K562 (cell line): ENCODE measurements around the gene RNF121. TPM values are rescaled to one million over a fixed set of nuclear protein-coding genes. Genes with fewer than 3 reads are reported as not detected.

ENCODE experiments used
- ATAC-seq: fragments of 200-7000 bp; cut with Tn5 transposase; 3 replicates; pipeline ENCODE4 v1.9.1; 2020; ENCODE audit warnings: moderate library complexity
- BruUV-seq: library from RNA; stranded (reverse); fragments of 400-500 nt; replicated peaks from 2 replicates; lab custom pipeline; 2021; lab: Mats Ljungman, UMichigan
- CTCF ChIA-PET: fragments of 300-600 bp; formaldehyde crosslinking; extraction: SDS; loops from one replicate; lab custom pipeline; 2021; ENCODE audit warnings: low intra/inter-chr PET ratio; lab: Yijun Ruan, JAX
- POLR2A ChIA-PET: fragments of 300-600, 350-650 bp; sonication (Branson Sonifier 250); formaldehyde crosslinking; extraction: SDS; loops from one replicate; lab custom pipeline; 2021; ENCODE audit warnings: antibody characterized with exemption, inconsistent platforms; lab: Yijun Ruan, JAX
- DNase-seq, 4 experiments: peaks; one replicate each; pipeline versions ENCODE4 v3.0.0 to v3.0.0-alpha.2; 2011 to 2018; ENCODE audit warnings: low spot score in 3 of 4, mixed read lengths in 3 of 4; ENCODE audit errors: extremely low read depth in 1 of 4
- FAIRE-seq: peaks from 2 replicates; lab custom pipeline; 2011; peaks lifted over from hg19 to GRCh38; lab: Jason Lieb, UNC
- H2AFZ ChIP-seq: 2 replicates; pipeline ENCODE4 v1.6.0; 2011; ENCODE audit warnings: low read depth, low read length, control low read depth, inconsistent platforms
- H3K27ac ChIP-seq: fragments of 200-600 bp; 3 replicates; pipeline ENCODE4 v1.8.0; 2011; ENCODE audit warnings: low read depth, mild to moderate bottlenecking, control low read depth, inconsistent platforms, low read length, moderate library complexity, mixed read lengths; ENCODE audit errors: extremely low read depth
- H3K27me3 ChIP-seq, 2 experiments: fragments of 300-600 bp in 1 of 2; 2 replicates in 1 of 2; 3 replicates in 1 of 2; pipeline versions ENCODE4 v1.6.0 to v1.8.0; 2011; ENCODE audit warnings: inconsistent platforms in 2 of 2, low read length in 2 of 2, mild to moderate bottlenecking in 1 of 2, mixed read lengths in 1 of 2, moderate library complexity in 1 of 2; ENCODE audit not compliant: control insufficient read depth in 2 of 2, insufficient read depth in 2 of 2
- H3K36me3 ChIP-seq: fragments of 300-600 bp; 3 replicates; pipeline ENCODE4 v1.8.0; 2011; ENCODE audit warnings: mild to moderate bottlenecking, low read length, inconsistent platforms; ENCODE audit not compliant: control insufficient read depth, insufficient read depth
- H3K4me1 ChIP-seq, 2 experiments: fragments of 200-600 bp in 1 of 2; replicated peaks in 1 of 2; 2 replicates in 1 of 2; 3 replicates in 1 of 2; pipeline versions ENCODE4 v1.5.1 to v1.8.0; 2011; ENCODE audit warnings: inconsistent platforms in 2 of 2, low read length in 2 of 2, mild to moderate bottlenecking in 1 of 2, mixed read lengths in 1 of 2, moderate library complexity in 1 of 2; ENCODE audit not compliant: control insufficient read depth in 2 of 2, insufficient read depth in 2 of 2
- H3K4me2 ChIP-seq: 2 replicates; pipeline ENCODE4 v1.6.1; 2011; ENCODE audit warnings: low read length, control low read depth, inconsistent platforms, mixed read lengths; ENCODE audit not compliant: insufficient read depth
- H3K4me3 ChIP-seq: fragments of 200-600 bp; sonication (generic), shearing (Covaris generic); 2 replicates; pipeline ENCODE4 v1.5.1; 2016; ENCODE audit warnings: control low read depth, inconsistent platforms
- H3K79me2 ChIP-seq: fragments of 200-600 bp; 3 replicates; pipeline ENCODE4 v1.8.0; 2011; ENCODE audit warnings: low read length, inconsistent platforms; ENCODE audit not compliant: control insufficient read depth, insufficient read depth
- H3K9ac ChIP-seq, 2 experiments: 2 replicates each; pipeline versions ENCODE4 v1.6.0 to v1.6.1; 2011; ENCODE audit warnings: low read depth in 2 of 2, low read length in 2 of 2, control low read depth in 1 of 2, inconsistent platforms in 1 of 2, mild to moderate bottlenecking in 1 of 2, mixed read lengths in 1 of 2; ENCODE audit not compliant: insufficient read depth in 1 of 2
- H3K9me1 ChIP-seq: one replicate; pipeline ENCODE4 v1.6.0; 2011; ENCODE audit warnings: inconsistent platforms, mild to moderate bottlenecking, low read length, moderate library complexity; ENCODE audit not compliant: control insufficient read depth, insufficient read depth
- H3K9me3 ChIP-seq: replicated peaks from 2 replicates; pipeline ENCODE4 v1.5.1; 2011; ENCODE audit warnings: low read depth, low read length, inconsistent platforms; ENCODE audit not compliant: control insufficient read depth, insufficient read depth
- H4K20me1 ChIP-seq: replicated peaks from 2 replicates; pipeline ENCODE4 v1.6.1; 2011; ENCODE audit warnings: low read length, inconsistent platforms, mixed read lengths; ENCODE audit not compliant: control insufficient read depth, insufficient read depth
- ARHGAP35 ChIP-seq: fragments of 450-650 bp; IDR thresholded peaks from 2 replicates; pipeline ENCODE4 v1.6.1; 2018; ENCODE audit not compliant: partially characterized antibody
- CREB3L1 ChIP-seq: fragments of 450-650 bp; IDR thresholded peaks from 2 replicates; pipeline ENCODE4 v1.6.1; 2014; ENCODE audit warnings: low read depth, mild to moderate bottlenecking, moderate library complexity, borderline replicate concordance
- CREBBP ChIP-seq: IDR thresholded peaks from one replicate; pipeline ENCODE4 v1.6.1; 2012; ENCODE audit warnings: low read depth, mild to moderate bottlenecking, control low read depth, inconsistent platforms, low read length
- CREM ChIP-seq: IDR thresholded peaks from 2 replicates; pipeline ENCODE4 v1.6.1; 2014; ENCODE audit warnings: antibody characterized with exemption, low read depth
- REST ChIP-seq, 2 experiments: fragments of 450-650 bp; formaldehyde crosslinking in 1 of 2; IDR thresholded peaks; 2 replicates each; pipeline versions ENCODE4 v1.4.0 to v1.6.1; 2014 to 2020; ENCODE audit warnings: mild to moderate bottlenecking in 2 of 2, borderline replicate concordance in 1 of 2, low read depth in 1 of 2
- USF2 ChIP-seq: sonication (generic); formaldehyde crosslinking; IDR thresholded peaks from 2 replicates; pipeline ENCODE4 v1.5.0; 2020; ENCODE audit warnings: missing genetic modification reagents
- ZHX1 ChIP-seq: fragments of 150-350 bp; conservative IDR thresholded peaks from 2 replicates; pipeline ENCODE4 v1.6.1; 2014; ENCODE audit warnings: low read length
- ZZZ3 ChIP-seq: fragments of 450-650 bp; IDR thresholded peaks from 2 replicates; pipeline ENCODE4 v1.6.1; 2016; ENCODE audit warnings: antibody characterized with exemption, mild to moderate bottlenecking, moderate library complexity
- WGBS: fragments of 100-300 bp; shearing (Covaris generic); methylation state at CpG from one replicate; pipeline ENCODE4 v1.1.6; 2016; ENCODE audit warnings: low coverage, mixed read lengths; ENCODE audit not compliant: insufficient coverage; ENCODE audit errors: missing lambda C conversion rate; 5-methylcytosine and 5-hydroxymethylcytosine counted together
- in situ Hi-C: fragments of 300-500 bp; cut with MboI; formaldehyde crosslinking; loops from 4 replicates; pipeline ENCODE4 v1.15.0; 2018; ENCODE audit warnings: inconsistent platforms, mixed read lengths
- intact Hi-C: fragments of 100-400 bp; cut with micrococcal nuclease; formaldehyde crosslinking; loops from 2 replicates; pipeline ENCODE4 v1.14.2; 2022
- polyA plus RNA-seq, 8 experiments: library from polyadenylated mRNA; depleted of rRNA in 4 of 8; stranded (reverse) in 5 of 8; unstranded in 3 of 8; fragments of >200 nt; fragmentation: Nextera tagmentation in 2 of 8; fragmentation: Illumina TruSeq in 1 of 8; extraction: Ambion mirVana in 2 of 8; extraction: Trizol in 1 of 8; gene quantifications; 2 replicates each; pipeline versions ENCODE4 v1.2.1 to v1.2.3, GENCODE V29; 2011 to 2014; ENCODE audit warnings: inconsistent platforms in 1 of 8, missing spikeins in 1 of 8
- total RNA-seq, 7 experiments: library from RNA; depleted of rRNA in 6 of 7; stranded (reverse); fragments of >200 nt in 6 of 7; fragmentation: Illumina TruSeq in 2 of 7; extraction: Trizol in 2 of 7; gene quantifications; 2 replicates each; pipeline versions ENCODE4 v1.2.1 to v1.2.3, GENCODE V29; 2011 to 2021; ENCODE audit warnings: low replicate concordance in 1 of 7

The RNF121 gene
- total and polyA plus RNA-seq, 9 of the 15 experiments (the other 6 are each of a cell fraction or from before 2014, with no cell fraction given): 8.0 to 63.4 (median 20.5) TPM

GRCh38 chr11:71991494-71991893, 62.6 kb downstream of the RNF121 start:
- ChIA-PET CTCF (no interaction called here), POLR2A (no interaction called here)
- intact Hi-C loops: no loop called here
- no peak for TF ChIP-seq REST (IDR thresholded peaks at IDR 0.05; ENCODE audit: borderline replicate concordance)
- TF ChIP-seq REST (CRISPR knock-in tag; IDR thresholded peaks at IDR 0.05; ENCODE audit: low read depth): no peak
- TF ChIP-seq ZHX1: no peak
- TF ChIP-seq ZZZ3: no peak
- TF ChIP-seq CREB3L1: no peak
- no peak for TF ChIP-seq CREM
- TF ChIP-seq CREBBP: no peak
- TF ChIP-seq USF2 (CRISPR knock-in tag): no peak
- no peak for TF ChIP-seq ARHGAP35

More at GRCh38 chr11:71991494-71991893, 62.6 kb downstream of the RNF121 start:
- BruUV-seq: no TSS peak
- Histone ChIP-seq H3K4me2 (no peak overlapping the region), H3K27ac (no peak overlapping the region), H3K9ac (no peak overlapping the region), H3K9me1 (peaks cover 6% of the 10 kb centered on the region), H3K79me2 (no peaks in the 10 kb centered on the region), H2AFZ (no peak overlapping the region), H3K4me1 (peaks cover 23 to 27% of the 10 kb centered on the region in 2 experiments), H3K27me3 (no peaks in the 10 kb centered on the region), H4K20me1 (peaks cover 10% of the 10 kb centered on the region), H3K9me3 (no peaks in the 10 kb centered on the region), H3K36me3 (peaks cover 43% of the 10 kb centered on the region), H3K4me3 (no peak overlapping the region)
- DNase-seq: no peak
- no peak for FAIRE-seq
- WGBS: 80% methylated on average over 3 of the region's 3 CpGs
- no peak for ATAC-seq
- in situ Hi-C loops: no loop called here
